Stimulated activated CD4-positive, alpha-beta T cell treated with anti-CD3 and anti-CD28 coated beads, Interleukin-1b, Interleukin-23, amount 100 ng/mL, for 24 hours (primary cell): ENCODE measurements around the gene ROMO1.
"Not testable (repeated sequence)": the region's sequence is repeated elsewhere in the genome, so short reads cannot be mapped to it uniquely, and the experiment has no call there.

Experiments used
- DNase-seq, 4 experiments: peaks; one replicate each; pipeline ENCODE4 v3.0.0-alpha.2; 2020; ENCODE audit warnings: low read depth in 4 of 4, low spot score in 1 of 4

The ROMO1 gene

DNA sequence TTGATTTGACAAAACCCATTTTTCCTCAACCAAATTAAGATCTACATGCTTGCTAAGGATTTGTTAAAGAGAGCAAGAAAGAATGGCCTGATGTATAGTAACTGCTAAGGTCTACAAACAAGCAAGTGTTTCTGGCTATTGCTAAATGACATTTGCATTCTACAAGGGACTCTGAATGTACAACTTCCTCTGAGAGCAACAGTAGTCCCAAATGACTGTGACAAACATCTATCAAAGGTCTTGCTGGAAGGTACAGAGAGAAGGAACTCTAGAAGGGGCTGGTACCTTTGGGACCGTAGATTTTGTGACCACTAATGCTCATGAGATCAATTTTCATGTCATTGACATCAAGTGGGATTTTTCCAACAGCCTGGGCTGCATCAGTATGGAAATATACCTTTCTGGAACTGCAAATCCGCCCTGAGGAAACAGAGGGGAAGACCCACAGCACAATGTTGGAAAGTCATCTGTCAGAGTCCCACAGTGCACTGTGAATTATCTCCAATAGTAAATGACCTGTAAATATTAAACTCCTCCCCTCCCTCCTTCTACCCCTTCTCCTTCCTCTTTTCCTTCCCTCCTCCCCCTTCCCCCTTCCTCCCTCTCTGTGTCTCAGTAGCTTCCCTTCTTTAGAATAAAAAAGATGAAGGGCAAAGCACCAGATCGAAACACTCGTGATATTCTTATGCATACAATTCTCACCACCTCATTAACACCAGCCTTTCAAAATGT, 18.6 kb upstream of the ROMO1 start:
- DNase-seq, result no peak

GRCh38 chr20:35681960-35682359, 17.2 kb upstream of the ROMO1 start:
- DNase-seq, result no peak

DNA sequence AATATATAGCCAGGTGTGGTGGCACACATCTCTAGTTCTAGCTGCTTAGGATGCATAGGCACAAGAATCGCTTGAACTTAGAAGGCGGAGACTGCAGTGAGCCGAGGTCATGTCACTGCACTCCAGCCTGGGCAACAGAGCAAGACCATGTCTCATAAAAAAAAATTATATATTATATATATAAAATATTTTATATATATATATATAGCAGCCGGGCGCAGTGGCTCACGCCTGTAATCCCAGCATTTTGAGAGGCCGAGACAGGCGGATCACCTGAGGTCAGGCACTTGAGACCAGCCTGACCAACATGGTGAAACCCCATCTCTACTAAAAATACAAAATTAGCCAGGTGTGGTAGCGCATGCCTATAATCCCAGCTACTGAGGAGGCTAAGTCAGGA, 13.8 kb upstream of the ROMO1 start:
- not testable (repeated sequence) for DNase-seq

DNA sequence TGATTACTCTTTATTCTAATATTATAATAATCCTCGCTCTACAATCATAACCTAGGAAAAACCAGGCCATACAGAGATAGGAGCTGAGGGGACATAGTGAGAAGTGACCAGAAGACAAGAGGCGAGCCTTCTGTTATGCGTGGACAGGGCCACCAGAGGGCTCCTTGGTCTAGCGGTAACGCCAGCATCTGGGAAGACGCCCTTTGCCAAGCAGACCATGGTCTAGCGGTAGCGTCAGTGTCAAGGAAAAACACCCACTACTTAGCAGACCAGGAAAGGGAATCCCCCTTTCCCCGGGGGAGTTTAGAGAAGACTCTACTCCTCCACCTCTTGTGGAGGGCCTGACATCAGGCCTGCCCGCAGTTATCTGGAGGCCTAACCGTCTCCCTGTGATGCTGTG, 12.3 kb upstream of the ROMO1 start:
- DNase-seq, result not testable (repeated sequence)

GRCh38 chr20:35690265-35690664, 8.9 kb upstream of the ROMO1 start:
- DNase-seq, result no peak

DNA sequence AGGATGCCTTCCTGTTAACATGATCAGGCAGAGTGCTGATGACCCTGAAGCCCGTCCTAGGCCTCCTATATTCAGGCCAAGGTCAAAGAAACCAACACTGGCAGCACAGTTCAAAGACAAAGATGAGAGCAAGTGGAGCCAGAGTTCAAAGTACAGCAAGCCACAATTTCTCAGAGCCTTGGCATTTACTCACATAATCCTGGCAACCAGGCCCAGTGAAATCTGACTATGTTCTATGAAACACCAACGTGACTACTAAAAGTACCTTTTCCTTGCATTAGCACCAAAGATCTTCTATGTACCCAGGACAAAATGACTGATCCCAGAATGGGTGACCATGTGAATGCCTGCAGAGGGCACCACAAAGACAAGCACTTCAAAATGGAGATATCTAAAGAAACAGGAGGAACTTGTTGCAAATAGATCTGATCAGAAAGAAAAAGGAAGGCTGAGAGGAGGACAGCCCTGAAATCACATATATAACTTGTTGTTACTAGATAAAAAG, 3.9 kb upstream of the ROMO1 start:
- no peak for DNase-seq

DNA sequence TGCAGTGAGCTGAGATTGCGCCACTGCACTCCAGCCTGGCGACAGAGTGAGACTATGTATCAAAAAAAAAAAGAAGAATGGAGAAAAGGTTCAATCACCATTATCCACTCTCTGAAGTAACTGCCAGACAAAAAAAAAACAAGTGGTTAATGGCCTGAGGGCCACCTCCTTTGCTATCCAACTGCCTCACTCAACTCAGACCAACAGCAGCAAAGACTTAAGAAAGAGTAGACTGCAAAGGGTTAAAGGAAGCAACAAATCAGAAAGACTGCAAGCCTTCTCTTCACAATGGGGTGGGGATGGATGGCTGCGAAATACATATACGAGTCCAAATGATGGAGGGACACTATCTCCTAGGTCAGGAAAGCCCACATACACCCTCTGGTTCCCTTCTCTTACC, 3.2 kb upstream of the ROMO1 start:
- no peak for DNase-seq

GRCh38 chr20:35697696-35698297, 1.4 kb upstream of the ROMO1 start:
- DNase-seq, result no peak

DNA sequence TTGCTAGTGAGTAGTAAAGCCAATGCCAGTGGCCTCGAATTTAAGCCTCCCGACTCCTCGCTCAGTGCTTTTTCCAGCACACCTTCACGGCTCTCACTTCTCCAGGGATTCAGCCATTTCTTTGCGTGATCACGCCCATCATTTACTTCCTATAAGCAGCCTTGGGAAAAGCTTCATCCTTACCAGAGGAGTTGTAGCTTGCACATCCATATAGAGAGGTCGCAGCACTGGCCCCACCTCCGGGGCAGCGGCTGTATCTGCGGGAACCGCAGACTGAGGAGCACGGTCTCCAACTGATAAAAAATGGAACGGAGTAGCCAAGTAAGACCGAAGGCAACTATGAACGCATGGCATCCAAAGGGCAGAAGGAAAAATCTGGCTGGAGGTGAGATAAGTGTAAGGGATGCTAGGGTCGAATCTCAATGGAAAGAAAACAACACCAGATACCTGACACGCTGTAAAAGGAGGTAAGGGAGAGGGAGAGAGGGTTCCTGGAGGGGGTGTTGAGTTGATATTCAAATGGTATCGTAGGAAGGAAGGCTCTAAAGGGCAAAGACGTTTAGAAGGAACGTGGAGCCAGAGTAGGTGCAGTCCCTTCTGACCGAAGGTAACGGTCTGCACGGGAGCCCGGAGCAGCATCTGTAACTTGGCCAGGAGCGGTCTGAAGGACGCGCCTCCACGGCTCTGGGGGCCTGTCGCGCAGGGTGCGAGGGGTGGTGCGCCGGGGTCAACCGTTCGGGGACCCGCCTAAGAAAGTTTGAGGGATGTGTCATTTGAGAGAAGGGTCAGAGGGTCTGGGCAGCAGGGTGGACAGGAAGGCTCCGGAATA, 693 bp upstream of the ROMO1 start:
- no peak for DNase-seq

DNA sequence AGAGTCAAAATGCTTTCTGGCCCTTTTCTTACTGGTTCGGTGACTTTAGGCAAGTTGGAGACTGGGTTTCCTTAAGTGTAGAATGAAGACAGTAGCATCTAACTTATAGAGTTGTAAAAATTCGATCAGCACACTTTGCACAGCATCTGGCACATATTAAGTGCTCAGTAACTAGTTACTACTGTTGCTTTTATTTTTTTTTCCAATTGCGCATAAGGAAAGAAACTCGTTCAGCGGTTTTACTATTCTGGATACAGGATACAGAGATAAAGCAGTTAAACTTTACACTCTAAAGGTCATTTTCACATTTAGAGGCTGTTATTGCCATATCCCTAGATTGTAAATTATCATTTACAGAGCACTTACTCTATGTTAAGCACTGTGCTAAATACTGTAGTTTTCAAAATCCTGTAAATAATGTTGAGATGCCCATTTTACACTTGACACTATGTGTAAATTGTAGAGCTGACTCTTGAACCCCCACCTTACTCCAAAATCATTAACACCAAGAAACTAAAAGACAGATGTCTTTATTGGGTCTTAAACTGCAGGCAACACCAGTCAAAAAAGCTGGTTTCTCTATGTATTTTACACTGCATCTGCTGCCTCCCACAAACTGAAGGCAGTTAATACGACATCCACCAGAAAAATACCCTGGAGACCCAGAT, 886 bp downstream of the ROMO1 start:
- DNase-seq, result no peak

DNA sequence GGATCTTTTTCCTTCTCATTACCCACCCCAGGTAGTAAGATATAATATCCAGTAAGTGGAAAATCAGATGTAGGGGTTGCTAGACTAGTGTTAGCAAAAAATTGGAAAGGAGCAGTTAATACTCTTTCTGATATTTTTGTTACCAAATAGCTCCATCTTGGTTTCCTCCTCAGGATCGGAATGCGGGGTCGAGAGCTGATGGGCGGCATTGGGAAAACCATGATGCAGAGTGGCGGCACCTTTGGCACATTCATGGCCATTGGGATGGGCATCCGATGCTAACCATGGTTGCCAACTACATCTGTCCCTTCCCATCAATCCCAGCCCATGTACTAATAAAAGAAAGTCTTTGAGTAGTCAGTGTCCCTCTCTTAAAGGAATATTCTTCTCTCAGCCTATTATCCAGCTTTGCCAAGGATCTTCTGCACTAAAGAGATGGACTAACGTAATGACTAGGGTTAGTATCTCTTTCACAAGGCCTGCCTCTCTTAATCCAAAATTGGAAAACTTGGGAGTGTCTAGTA, 1.5 kb downstream of the ROMO1 start:
- no peak for DNase-seq

DNA sequence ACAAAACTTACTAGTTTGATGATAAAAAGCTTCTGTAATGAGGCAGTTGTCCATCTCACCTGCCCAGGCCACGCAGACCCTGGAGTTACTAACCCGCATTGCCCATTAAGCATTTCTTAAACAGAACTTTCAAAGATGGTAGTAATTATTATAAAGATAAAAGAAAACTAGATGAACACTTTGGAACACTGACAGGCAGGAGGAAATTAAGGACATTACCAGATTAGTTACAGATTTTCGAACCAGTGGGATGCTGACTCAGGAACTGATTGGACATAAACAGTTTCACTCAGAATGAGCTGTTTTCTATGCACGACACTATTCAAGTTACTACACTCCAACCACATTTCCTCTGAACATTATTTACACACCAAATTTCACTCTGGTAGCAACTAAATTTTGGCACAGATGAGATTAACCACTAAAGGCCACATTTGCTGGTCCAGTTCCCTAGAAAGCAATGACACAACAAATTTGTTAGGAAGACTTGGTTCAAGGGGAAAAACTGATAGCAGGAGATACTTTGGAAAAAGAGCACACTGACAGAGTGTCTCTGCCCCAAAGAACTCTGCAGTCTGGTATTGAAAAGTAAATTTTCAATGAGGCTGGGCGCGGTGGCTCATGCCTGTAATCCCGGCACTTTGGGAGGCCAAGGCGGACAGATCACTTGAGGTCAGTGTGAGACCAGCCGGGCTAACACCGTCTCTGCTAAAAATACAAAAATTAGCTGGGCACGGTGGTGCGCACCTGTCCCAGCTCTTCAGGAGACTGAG, 3.0 kb downstream of the ROMO1 start:
- DNase-seq, result no peak

GRCh38 chr20:35702824-35703695, 3.9 kb downstream of the ROMO1 start:
- DNase-seq, result no peak

- no peak for DNase-seq
These were observed 5.5 kb downstream of the ROMO1 start for GRCh38 chr20:35704514-35705261.

DNA sequence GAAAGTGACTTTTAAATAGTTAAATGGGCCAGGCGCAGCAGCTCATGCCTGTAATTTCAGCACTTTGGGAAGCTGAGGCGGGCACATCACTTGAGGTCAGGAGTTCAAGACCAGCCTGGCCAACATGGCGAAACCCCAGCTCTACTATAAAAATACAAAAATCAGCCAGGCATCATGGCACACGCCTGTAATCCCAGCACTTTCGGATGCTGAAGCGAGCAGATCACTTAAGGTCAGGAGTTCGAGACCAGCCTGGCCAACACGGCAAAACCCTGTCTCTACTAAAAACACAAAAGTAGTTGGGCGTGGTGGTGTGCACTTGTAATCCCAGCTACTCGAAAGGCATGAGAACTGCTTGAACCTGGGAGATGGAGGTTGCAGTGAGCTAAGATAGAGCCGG, 6.7 kb downstream of the ROMO1 start:
- DNase-seq, result not testable (repeated sequence)

DNA sequence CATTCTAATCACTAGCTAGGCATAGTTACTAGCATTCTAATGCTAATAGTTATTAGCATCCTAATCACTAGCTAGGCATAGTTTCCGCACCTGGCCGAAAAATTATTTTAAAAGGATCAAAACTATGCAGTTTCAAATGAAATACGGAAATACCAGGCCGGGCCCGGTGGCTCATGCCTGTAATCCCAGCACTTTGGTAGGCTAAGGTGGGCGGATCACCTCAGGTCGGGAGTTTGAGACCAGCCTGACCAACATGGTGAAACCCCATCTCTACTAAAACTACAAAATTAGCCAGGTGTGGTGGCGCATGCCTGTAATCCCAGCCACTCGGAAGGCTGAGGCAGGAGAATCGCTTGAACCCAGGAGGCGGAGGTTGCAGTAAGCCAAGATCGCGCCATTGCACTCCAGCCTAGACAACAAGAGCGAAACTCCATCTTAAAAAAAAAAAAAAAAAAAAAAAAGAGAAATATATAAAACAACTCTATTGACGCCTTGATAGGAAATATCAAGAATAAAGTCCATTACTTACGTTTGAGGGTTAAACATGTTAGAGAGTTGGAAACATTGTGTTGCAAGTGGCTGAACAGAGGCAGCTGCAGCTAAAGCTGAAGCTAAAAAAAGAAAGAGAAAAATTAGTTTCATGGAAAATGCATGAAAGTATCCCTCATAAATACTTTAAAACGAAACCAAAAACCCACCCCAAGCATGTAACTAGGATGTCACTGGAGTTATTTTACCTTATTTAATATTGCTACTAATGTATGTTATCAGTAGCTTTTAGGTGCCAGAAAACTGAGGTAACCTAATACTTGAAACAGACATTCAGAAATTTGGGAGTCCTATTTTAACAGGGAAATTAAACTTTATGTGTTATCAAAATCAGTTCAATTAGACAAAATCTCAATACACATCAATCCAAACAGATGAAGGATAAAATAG, 7.7 kb downstream of the ROMO1 start:
- not testable (repeated sequence) for DNase-seq

GRCh38 chr20:35708502-35708901, 9.3 kb downstream of the ROMO1 start:
- DNase-seq, result no peak

- DNase-seq, result no peak
These were observed 10.1 kb downstream of the ROMO1 start for GRCh38 chr20:35709259-35709658.
